GM18511 (cell line): ENCODE data around the gene UBL3.

Source experiments
- ATAC-seq: cut with Tn5 transposase; IDR thresholded peaks from one replicate; pipeline ENCODE4 v1.9.1; 2021; ENCODE audit warnings: mild to moderate bottlenecking, moderate library complexity; ENCODE audit not compliant: unreplicated experiment

UBL3 gene

GRCh38 chr13:29815336-29815735 is 35.1 kb downstream of the UBL3 start:
- no peak for ATAC-seq

GRCh38 chr13:29810898-29811297 is 39.5 kb downstream of the UBL3 start:
- no peak for ATAC-seq

GRCh38 chr13:29810145-29810742 is 40.2 kb downstream of the UBL3 start:
- ATAC-seq, result peak; percentile 64

GRCh38 chr13:29808264-29808663 is 42.2 kb downstream of the UBL3 start:
- ATAC-seq, result no peak

GRCh38 chr13:29805994-29806979 is 44.1 kb downstream of the UBL3 start:
- ATAC-seq, result no peak

GRCh38 chr13:29803221-29803620 is 47.2 kb downstream of the UBL3 start:
- no peak for ATAC-seq

- no peak for ATAC-seq
Observed at GRCh38 chr13:29802621-29803020, 47.8 kb downstream of the UBL3 start.

- ATAC-seq, result no peak
Observed at GRCh38 chr13:29801737-29802305, 48.6 kb downstream of the UBL3 start.

GRCh38 chr13:29801102-29801501 is 49.3 kb downstream of the UBL3 start:
- ATAC-seq, result no peak

- no peak for ATAC-seq
Observed at GRCh38 chr13:29800687-29801086, 49.7 kb downstream of the UBL3 start.

- ATAC-seq, result no peak
Observed at GRCh38 chr13:29799041-29799440, 51.4 kb downstream of the UBL3 start.

GRCh38 chr13:29791997-29792780 is 58.2 kb downstream of the UBL3 start:
- ATAC-seq, result no peak

GRCh38 chr13:29791508-29791907 is 58.9 kb downstream of the UBL3 start:
- ATAC-seq, result no peak

GRCh38 chr13:29786698-29787097 is 63.7 kb downstream of the UBL3 start:
- ATAC-seq, result no peak

- ATAC-seq, result no peak
Observed at GRCh38 chr13:29785978-29786377, 64.4 kb downstream of the UBL3 start.

GRCh38 chr13:29782798-29783197 is 67.6 kb downstream of the UBL3 start:
- ATAC-seq, result no peak

- ATAC-seq, result no peak
Observed at GRCh38 chr13:29774830-29775229, 75.6 kb downstream of the UBL3 start.

- no peak for ATAC-seq
Observed at GRCh38 chr13:29771247-29771646, 79.2 kb downstream of the UBL3 start.

GRCh38 chr13:29767006-29767405 is 83.4 kb downstream of the UBL3 start:
- no peak for ATAC-seq

GRCh38 chr13:29763436-29764180 is 86.8 kb downstream of the UBL3 start:
- ATAC-seq, result no peak
